Stimulated activated CD8-positive, alpha-beta memory T cell treated with anti-CD3 and anti-CD28 coated beads, Interleukin-4, amount 100 ng/mL, for 24 hours (primary cell): Measurements from ENCODE around the gene HYI.

ENCODE experiments used
- DNase-seq: peaks from one replicate; pipeline ENCODE4 v3.0.0-alpha.2; 2020; ENCODE audit warnings: low read depth

The HYI gene

DNA sequence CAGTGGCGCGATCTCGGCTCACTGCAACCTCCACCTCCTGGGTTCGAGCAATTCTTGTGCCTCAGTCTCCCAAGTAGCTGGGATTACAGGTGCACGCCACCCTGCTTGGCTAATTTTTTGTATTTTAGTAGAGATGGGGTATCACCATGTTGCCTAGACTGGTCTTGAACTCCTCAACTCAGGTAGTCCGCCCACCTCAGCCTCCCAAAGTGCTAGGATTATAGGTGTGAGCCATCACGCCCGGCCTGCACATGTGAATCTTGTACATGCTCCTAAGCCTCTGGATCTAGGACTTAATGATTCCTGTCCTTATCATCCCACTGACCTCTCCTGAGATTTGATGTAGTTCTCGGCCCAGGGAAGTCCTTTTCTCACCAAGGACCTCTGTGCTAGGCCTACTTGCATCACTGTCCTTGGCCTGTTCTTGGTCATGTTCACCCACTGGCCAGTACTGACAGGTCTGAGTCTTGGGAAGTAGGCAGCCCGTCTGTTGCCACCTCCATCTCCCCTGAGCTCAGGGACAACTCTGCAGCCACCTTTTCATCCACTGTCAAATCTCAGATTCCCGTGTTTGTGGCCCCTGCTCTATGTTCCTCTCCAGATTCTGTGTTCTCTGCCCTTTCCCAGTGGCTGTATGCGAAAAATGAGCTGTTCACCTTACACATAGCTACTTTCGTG, 9.4 kb downstream of the HYI start:
- no peak for DNase-seq

GRCh38 chr1:43443197-43443946, 10.4 kb downstream of the HYI start:
- DNase-seq: no peak

GRCh38 chr1:43442756-43443155, 11.0 kb downstream of the HYI start:
- no peak for DNase-seq

DNA sequence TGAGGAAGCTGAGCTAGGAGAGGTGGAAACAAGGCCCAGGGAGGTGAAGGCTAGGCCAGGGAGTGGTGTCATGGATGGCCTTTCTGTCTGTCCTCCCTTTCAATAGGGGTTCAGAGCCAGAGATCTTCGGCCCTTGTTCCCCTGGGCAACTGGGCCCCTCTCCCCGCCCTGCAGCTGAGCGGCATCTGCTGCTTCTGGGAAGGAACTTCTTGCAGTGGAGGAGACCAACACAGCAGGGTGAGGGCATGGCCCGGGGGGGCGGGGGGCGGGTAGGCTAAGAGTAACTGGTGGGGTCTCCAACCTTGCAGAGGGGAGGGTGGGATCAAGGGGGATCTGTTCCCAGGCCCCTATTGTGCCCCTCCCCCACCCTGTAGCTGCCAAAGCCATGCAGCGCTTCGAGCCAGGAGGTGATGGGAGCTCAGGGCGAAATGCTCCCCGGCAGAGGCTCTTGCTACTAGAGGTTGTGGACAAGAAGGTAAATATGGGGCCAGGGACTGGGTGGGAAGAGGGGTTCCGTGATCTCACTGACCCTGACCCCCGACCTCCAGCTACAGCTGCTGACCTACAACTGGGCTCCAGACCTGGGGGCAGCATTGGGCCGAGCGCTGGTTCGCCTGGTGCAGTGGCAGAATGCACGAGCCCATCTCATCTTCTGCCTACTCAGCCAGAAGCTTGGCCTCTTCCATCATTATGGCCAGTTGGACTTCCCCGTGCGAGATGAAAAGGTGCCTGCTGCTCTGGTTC, 11.7 kb downstream of the HYI start:
- DNase-seq: no peak

DNA sequence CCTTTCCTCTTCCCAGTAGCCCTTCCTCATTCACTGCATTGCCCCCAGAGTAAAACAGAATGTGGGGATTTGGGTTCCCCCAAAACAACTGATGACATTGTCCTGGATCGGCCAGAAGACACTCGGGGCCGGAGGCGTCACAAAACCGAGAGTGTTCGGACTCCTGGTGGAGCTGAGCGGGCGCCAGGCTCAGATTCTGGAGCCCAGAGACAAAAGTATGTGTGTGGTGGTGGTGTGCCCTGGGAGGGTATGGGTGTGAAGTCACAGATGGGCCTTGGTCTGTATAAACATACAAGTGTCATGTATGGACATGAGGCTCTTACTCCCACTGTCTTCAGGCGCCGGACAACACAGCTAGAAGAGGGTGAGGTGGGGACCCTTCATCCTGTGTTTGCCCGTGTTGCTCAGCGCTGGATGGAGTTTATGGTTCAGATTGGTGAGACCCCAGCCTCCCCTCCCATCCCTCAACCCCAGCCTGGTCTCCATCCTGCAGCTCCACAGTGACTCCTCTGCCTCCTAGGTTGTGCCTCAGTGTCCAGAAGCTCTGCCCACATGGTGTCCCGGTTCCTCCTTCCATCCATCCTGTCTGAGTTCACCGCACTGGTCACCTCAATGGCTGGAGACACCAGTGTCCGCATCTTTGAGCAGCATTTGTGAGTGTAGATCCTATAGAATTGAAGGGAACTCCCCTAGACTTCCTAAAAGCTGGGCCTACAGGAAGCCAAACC, 12.4 kb downstream of the HYI start:
- no peak for DNase-seq

- DNase-seq: no peak
Observed at GRCh38 chr1:43440358-43440757, 13.4 kb downstream of the HYI start.

GRCh38 chr1:43439781-43440180, 13.9 kb downstream of the HYI start:
- no peak for DNase-seq

GRCh38 chr1:43438953-43439581, 14.7 kb downstream of the HYI start:
- no peak for DNase-seq

GRCh38 chr1:43438576-43438952, 15.2 kb downstream of the HYI start:
- DNase-seq: no peak

DNA sequence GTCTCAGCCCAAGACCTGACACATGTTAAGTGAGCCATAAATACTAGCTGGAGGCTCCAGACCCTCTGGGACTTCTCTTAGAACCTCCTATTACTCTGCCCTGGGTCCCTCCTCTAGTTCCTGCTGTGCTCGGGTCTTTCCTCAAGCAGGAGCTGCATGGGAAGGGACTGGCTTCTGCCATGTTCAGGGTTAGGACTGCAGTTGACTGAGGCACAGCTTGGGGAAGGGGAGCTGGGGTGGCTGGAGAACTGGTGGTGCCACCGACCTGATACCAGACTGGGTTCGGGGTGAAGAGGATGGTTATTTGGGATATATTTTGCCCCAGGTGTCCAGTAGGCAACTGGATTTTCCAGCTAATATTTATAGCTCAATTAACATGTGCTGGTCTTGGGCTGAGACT, 15.7 kb downstream of the HYI start:
- no peak for DNase-seq

DNA sequence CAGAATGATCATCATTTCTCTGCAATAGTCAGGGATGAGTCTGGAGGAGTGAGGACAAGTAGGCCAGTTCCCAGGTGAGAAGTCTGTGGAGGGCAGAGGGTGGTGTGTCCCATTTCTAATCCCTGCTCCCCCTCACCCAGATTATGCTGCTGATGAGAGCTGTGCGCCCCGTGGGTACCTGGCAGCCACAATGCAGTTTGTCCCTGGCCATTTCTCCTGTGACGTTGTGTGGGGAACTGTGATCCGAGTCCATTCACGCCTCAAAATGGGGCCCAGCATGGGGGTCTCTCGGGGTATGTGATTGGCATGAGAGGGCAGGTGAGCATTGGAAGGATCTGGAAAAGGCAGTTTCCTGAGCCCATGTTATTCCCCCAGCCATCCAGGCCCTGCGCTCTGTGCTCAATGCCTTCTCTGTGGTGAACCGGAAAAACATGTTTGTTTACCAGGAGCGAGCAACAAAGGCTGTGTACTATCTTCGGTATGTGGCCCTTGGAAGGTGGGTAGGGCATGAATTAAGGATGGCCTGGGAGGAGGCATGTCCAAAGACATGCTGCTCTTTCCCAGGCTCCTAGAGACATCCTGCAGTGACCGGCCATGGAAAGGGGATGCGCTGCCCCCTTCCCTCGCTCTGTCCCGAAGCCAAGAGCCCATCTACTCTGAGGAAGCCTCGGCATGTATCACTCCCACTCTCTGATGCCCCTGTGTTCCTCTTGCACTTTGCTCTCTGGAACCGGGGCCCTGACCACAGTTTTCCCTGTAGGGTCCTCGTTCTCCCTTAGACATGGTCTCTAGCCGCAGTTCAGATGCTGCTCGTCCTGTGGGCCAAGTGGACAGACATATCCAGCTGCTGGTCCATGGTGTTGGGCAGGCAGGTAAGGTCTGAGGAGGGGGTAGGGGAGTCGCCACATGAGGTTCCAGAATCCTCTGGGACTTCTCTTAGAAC, 16.4 kb downstream of the HYI start:
- DNase-seq: no peak

GRCh38 chr1:43436371-43436770, 17.4 kb downstream of the HYI start:
- no peak for DNase-seq

- DNase-seq: no peak
Observed at GRCh38 chr1:43435146-43436145, 18.3 kb downstream of the HYI start.

- DNase-seq: no peak
Observed at GRCh38 chr1:43434256-43434655, 19.5 kb downstream of the HYI start.

DNA sequence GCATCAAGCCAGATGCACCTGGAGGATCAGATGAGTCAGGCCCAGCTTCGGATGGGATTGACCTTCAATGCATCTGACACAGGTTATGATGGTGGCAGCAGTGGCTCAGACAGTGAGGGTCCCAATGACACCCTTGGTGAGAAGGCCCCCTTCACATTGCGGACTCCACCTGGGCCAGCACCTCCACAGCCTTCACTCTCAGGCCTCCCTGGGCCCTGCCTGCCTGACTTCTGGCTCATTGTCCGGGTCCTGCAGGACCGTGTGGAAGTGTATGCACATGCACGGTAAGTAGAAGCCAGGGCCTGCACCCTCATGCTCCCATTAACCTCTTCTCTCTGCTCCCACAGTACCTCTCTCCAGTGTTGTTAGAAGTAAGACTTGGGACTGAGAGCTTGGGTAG, 20.8 kb downstream of the HYI start:
- DNase-seq: no peak

- no peak for DNase-seq
Observed at GRCh38 chr1:43432171-43432860, 21.4 kb downstream of the HYI start.

- no peak for DNase-seq
Observed at GRCh38 chr1:43431676-43432075, 22.1 kb downstream of the HYI start.

DNA sequence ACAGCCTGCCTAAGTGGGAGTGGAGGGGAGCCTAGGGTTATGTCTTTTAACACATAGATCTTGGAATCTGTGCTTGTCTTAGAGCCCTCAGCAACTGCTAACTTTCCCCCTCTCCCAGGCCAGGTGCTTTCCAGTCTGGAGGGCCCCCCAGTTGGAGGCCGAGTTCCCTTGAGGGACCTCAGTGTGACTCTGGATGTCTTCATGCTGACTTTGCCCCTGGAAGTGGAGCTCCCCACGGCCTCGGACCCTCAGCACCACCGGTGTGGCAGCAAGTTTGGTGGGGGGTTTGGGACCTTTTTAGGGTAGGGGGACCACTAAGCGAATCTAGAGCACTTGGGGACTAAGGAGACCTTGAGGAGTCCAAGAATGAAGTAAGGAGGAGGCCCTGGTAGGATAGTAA, 22.9 kb downstream of the HYI start:
- no peak for DNase-seq

GRCh38 chr1:43427941-43428340, 25.8 kb downstream of the HYI start:
- no peak for DNase-seq
